ENCODE results near the gene UBE2I. TPM values are rescaled to one million over a fixed set of nuclear protein-coding genes. Genes with fewer than 3 reads are reported as not detected.

The UBE2I gene
- total and polyA plus RNA-seq, 12 donors: 50.7 to 203 (median 89.2) TPM

GRCh38 chr16:1286513-1287094 is 22.8 kb upstream of the UBE2I start:
- no peak overlapping the region for H3K4me3 ChIP-seq
- H3K27me3 ChIP-seq: peaks cover 40% of the 10 kb centered on the region
- no peaks in the 10 kb centered on the region for H3K36me3 ChIP-seq (replicated peaks in 1 of 2)
- no peaks in the 10 kb centered on the region for H3K9me3 ChIP-seq (replicated peaks in 1 of 3)
- intact Hi-C loops (cut with DNase I): no loop called here
- no peak for TF ChIP-seq POLR2A (IDR thresholded peaks at IDR 0.05)
- TF ChIP-seq, protein P1, sequence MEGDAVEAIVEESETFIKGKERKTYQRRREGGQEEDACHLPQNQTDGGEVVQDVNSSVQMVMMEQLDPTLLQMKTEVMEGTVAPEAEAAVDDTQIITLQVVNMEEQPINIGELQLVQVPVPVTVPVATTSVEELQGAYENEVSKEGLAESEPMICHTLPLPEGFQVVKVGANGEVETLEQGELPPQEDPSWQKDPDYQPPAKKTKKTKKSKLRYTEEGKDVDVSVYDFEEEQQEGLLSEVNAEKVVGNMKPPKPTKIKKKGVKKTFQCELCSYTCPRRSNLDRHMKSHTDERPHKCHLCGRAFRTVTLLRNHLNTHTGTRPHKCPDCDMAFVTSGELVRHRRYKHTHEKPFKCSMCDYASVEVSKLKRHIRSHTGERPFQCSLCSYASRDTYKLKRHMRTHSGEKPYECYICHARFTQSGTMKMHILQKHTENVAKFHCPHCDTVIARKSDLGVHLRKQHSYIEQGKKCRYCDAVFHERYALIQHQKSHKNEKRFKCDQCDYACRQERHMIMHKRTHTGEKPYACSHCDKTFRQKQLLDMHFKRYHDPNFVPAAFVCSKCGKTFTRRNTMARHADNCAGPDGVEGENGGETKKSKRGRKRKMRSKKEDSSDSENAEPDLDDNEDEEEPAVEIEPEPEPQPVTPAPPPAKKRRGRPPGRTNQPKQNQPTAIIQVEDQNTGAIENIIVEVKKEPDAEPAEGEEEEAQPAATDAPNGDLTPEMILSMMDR (IDR thresholded peaks at IDR 0.05): no peak
- no peak overlapping the region for H3K27ac ChIP-seq
- no peak for DNase-seq
- no peaks in the 10 kb centered on the region for H3K4me1 ChIP-seq (replicated peaks in 1 of 2)
- 63 to 73% (median 65%) methylated on average over 14 to 25 of the region's 25 CpGs for WGBS, 4 donors

DNA sequence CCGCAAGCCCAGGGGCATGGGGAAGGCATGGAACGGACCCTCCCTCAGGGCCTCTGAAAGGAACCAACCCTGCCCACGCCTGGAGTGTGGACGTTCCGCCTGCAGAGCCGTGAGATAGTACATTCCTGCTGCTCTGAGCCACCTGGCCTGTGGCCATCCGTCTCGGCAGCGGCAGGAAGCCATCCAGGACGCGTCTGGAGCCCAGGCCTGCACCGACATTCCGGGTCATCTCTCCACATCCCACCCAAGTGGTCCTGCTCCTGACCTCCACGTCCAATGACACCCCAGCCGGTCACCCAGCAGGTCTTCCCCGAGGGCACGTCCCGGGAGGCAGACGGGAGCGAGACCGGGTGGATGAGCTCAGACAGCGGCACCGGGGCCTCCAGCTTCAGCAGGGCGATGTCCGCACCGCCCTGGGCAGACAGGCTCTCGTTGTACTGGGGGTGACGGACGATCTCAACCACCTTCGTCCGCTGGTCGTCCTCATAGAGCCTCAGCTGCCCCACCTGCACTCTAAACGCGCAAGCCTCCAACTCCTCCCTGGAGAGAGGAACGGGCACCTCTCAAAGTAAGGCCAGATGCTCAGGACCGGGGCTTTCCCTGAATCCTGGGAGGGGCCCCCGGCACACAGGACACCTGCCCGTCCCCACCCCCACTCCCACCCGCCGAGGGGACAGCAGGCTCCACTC is 21.3 kb upstream of the UBE2I start:
- no peak overlapping the region for H3K27ac ChIP-seq
- H3K4me3 ChIP-seq: no peak overlapping the region
- no peaks in the 10 kb centered on the region for H3K36me3 ChIP-seq (replicated peaks in 1 of 2)
- WGBS, 4 donors: 45 to 58% (median 55%) methylated on average over 20 to 40 of the region's 40 CpGs
- TF ChIP-seq, protein P1 (IDR thresholded peaks at IDR 0.05): no peak
- no peak for TF ChIP-seq POLR2A (IDR thresholded peaks at IDR 0.05)
- intact Hi-C loops (cut with DNase I): no loop called here
- no peaks in the 10 kb centered on the region for H3K4me1 ChIP-seq (replicated peaks in 1 of 2)
- no peaks in the 10 kb centered on the region for H3K9me3 ChIP-seq (replicated peaks in 1 of 3)
- DNase-seq: no peak
- H3K27me3 ChIP-seq: peaks cover 40% of the 10 kb centered on the region

- intact Hi-C loops (cut with DNase I): no loop called here
- TF ChIP-seq, protein P1 (IDR thresholded peaks at IDR 0.05): no peak
- no peak for TF ChIP-seq POLR2A (IDR thresholded peaks at IDR 0.05)
- no peaks in the 10 kb centered on the region for H3K9me3 ChIP-seq (replicated peaks in 1 of 3)
- no peak for DNase-seq
- no peak overlapping the region for H3K27ac ChIP-seq
- WGBS, 4 donors: 15 to 45% (median 35%) methylated on average over 4 to 20 of the region's 20 CpGs
- H3K36me3 ChIP-seq (replicated peaks in 1 of 2): no peaks in the 10 kb centered on the region
- no peak overlapping the region for H3K4me3 ChIP-seq
- H3K4me1 ChIP-seq (replicated peaks in 1 of 2): no peaks in the 10 kb centered on the region
- H3K27me3 ChIP-seq: peaks cover 40% of the 10 kb centered on the region
These were observed 20.5 kb upstream of the UBE2I start for GRCh38 chr16:1288813-1289476.

DNA sequence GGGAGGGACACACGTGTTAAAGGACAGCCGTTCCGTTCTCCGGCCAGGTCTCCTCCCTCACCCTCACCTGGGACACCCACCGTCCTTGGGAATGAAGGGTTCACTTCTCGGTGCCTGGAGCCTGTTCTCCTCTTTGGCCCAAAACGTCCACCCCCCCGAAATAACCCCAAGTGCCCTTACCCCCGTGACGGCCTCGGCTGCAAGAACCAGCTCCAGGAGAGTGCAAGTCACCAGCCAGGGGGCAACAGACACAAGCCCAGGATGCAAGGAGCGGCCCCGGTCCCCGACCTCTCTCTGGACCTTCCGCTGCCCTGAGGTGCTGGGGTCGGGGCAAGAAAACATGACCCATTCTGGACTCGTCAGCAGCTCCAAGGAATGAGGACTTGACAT is 20.0 kb upstream of the UBE2I start:
- no peaks in the 10 kb centered on the region for H3K9me3 ChIP-seq (replicated peaks in 1 of 3)

More for the DNA sequence above, 20.0 kb upstream of the UBE2I start:
- H3K36me3 ChIP-seq (replicated peaks in 1 of 2): no peaks in the 10 kb centered on the region
- no peaks in the 10 kb centered on the region for H3K4me1 ChIP-seq (replicated peaks in 1 of 2)
- no peak for DNase-seq
- no peak overlapping the region for H3K27ac ChIP-seq
- intact Hi-C loops (cut with DNase I): no loop called here
- WGBS, 4 donors: 0 to 15% (median 7%) methylated on average over 9 to 17 of the region's 17 CpGs
- H3K4me3 ChIP-seq: no peak overlapping the region
- no peak for TF ChIP-seq POLR2A (IDR thresholded peaks at IDR 0.05)
- TF ChIP-seq, protein P1 (IDR thresholded peaks at IDR 0.05): no peak
- H3K27me3 ChIP-seq: peaks cover 40% of the 10 kb centered on the region

All from adrenal gland (tissue), 12 donors.